HG02840 (cell line): ENCODE data around the gene MRGPRF.

Experiments used
- ATAC-seq: cut with Tn5 transposase; IDR thresholded peaks from one replicate; pipeline ENCODE4 v1.9.1; 2021; ENCODE audit warnings: mild to moderate bottlenecking, moderate library complexity, moderate number of reproducible peaks; ENCODE audit not compliant: unreplicated experiment, low FRiP score

Gene MRGPRF

GRCh38 chr11:68970921-68971636, 42.0 kb downstream of the MRGPRF start:
- ATAC-seq, result no peak

- no peak for ATAC-seq
Measured at GRCh38 chr11:68969386-68969785, 43.7 kb downstream of the MRGPRF start.

- ATAC-seq, result no peak
Measured at GRCh38 chr11:68968306-68969250, 44.5 kb downstream of the MRGPRF start.

- no peak for ATAC-seq
Measured at GRCh38 chr11:68966894-68967780, 45.9 kb downstream of the MRGPRF start.

GRCh38 chr11:68965901-68966853, 46.9 kb downstream of the MRGPRF start:
- no peak for ATAC-seq

GRCh38 chr11:68963779-68964178, 49.3 kb downstream of the MRGPRF start:
- ATAC-seq, result no peak

GRCh38 chr11:68962527-68963250, 50.4 kb downstream of the MRGPRF start:
- ATAC-seq, result no peak

GRCh38 chr11:68961245-68961644, 51.8 kb downstream of the MRGPRF start:
- no peak for ATAC-seq

GRCh38 chr11:68960294-68961071, 52.6 kb downstream of the MRGPRF start:
- ATAC-seq, result no peak

- no peak for ATAC-seq
Measured at GRCh38 chr11:68959465-68960293, 53.4 kb downstream of the MRGPRF start.

- no peak for ATAC-seq
Measured at GRCh38 chr11:68958211-68958610, 54.8 kb downstream of the MRGPRF start.

- no peak for ATAC-seq
Measured at GRCh38 chr11:68956547-68957254, 56.3 kb downstream of the MRGPRF start.

GRCh38 chr11:68956142-68956541, 56.9 kb downstream of the MRGPRF start:
- no peak for ATAC-seq

- no peak for ATAC-seq
Measured at GRCh38 chr11:68955607-68955958, 57.5 kb downstream of the MRGPRF start.

GRCh38 chr11:68954836-68955606, 58.0 kb downstream of the MRGPRF start:
- no peak for ATAC-seq
